Measurements from ENCODE around the gene UBE2V1.
"Not testable (repeated sequence)": the region's sequence is repeated elsewhere in the genome, so short reads cannot be mapped to it uniquely, and the experiment has no call there.

The UBE2V1 gene

DNA sequence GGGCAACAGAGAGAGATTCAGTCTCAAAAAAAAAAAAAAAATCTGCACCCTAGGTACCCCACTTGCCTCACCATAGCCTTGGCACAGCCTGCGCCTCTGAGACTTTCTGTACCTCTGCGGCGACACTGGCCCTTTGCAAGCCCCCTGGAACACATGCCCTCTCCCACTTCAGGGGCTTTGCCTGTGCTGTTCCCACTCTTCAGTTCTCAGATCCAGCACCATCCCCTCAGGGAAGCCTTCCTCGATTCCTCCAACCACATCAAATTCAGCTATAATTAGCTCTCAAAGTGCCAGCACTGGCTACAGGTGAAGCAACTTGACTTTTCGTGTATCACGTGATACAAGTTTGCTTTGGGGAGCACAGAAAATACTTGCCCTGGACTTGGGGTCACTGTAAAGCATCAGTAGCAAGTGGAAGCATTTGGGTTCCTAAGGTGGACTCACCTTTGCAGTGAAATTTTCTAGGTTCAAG, 2.1 kb upstream of the UBE2V1 start:
- no peak for DNase-seq

DNA sequence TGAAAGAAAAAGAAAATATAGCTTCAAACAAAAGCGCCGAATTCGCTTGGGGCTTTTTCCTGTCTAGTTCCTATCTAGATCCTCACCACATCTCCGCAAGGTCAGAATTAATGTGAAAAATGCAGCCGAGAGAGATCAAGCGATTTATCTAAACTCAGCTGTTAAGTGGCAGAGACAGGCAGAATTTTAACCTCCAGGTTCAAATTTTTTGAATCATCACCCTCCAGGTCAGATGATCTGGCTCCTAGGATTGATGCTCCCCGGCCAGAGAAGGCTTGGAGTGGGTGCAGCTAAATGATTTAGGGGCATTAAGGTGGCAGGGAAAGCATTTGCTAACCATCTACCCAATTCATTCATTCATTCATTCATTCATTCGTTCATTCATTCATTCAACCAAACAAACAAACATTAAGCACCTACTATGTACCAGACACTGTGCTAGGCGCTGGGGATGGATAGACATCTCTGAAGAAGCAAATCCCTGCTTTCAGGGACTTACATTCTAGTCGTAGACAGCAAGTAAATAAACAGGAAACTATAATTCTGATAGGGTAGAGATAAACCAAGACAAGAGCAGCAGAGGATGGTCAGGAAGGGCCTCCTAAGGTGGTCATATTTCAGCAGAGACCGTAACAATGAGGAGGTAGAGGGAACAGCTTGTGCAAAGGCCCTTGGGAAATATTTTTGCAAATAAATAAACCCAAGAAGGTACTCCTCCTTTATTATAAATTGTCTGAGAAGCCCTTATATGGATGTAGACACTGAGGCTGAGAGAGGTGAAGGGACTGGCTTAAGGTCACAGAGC, 672 bp upstream of the UBE2V1 start:
- no peak for DNase-seq

- DNase-seq = no peak
These were observed 988 bp downstream of the UBE2V1 start for GRCh38 chr20:50111829-50112495.

- peak; percentile 15 to 37 for DNase-seq
These were observed 1.7 kb downstream of the UBE2V1 start for GRCh38 chr20:50111120-50111828.

DNA sequence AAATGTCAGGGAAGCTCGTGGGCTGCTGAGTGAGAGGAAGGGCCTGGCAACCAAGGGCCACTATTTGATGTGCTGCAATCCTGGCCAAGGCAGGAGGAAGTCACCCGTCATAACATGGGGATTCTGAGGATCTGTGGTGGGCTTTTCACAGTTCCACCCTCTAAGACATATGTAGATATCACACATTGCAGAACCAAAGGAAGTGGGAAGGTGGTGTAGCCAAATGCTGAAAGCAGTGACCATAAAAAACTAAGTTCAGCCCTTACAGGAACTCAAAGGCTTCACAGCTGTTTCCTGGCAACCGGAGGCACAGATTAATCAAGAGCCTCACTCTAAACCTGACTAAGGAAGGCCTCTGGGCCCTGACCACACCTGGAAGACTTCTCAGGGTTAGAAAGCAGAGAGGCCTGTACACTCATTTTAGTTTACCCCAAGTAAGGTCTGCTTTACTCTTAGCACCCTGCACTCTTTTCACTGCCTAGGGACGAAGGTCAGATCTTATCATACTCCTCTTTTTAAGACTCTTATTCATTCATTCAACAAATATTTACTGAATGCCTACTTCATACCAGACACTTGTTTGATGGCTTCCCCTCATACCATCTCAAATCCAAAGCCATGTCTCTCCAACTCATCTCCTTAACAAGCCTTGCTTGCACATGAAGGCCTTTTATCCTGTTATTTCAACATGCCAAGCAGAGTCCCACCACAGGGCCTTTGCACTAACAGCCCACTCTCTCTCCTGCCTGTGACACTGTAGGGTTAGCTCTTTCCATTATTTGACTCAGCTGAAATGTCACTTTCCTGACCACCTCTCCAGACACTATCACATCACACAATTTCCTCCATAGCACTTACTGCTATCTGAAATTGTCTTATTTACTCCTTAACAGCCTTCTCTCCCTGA, 2.6 kb downstream of the UBE2V1 start:
- no peak for DNase-seq

DNA sequence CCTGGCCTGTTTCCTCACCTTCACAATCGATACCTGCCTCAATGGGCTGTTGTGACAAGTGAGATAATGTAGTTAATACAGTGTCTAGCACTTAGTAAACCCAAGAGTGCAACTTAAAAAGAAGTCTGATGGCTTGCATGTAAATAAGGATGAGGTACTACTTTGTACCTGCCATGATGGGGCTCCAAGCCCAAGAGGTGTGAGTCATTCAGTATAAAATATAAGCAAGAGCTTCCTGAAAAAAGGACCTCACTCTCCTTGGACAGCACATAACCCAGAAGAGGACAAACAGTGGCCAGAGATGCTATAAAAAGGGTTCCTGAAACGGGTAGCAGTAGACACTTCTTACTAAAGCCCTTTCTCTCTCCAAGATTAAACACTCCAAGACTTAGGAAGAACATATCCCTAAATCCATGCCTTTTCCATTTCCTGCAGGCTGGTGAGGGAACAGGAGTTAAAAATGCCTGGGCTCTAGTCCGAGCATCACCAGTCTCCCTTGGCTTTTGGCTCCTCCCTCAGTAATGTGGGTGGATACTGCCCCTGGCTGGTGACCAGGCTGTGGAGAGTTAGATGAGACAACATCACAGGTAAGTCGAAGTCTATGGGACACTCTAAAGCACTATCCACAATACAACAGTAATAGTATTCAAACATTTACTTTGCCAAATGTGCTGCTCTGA, 4.3 kb downstream of the UBE2V1 start:
- DNase-seq = no peak

DNA sequence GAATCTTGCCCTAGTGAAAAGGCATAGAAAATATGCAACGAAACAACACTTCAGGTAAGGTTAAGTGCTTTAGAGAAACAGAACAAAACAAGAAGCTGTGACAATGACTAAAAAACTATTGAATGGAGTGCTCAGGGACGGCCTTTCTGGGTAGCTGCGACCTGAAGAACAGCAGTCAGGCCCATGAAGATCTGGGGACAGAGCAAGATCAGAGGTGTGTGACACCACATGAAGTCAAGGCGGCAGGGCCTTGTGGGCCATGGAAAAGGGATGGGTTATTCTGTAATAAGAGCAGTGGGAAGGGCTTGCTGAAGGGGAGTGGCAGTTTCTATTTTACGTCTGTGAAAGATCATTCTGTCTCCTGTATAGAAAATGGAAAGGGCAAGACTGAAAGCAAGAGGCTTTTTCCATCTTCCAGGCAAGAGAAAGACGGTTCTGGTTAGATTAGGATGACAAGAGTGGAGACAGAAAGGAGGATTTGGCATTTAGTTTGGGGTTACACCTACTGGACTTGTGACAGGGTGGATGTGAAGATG, 5.1 kb downstream of the UBE2V1 start:
- no peak for DNase-seq

DNA sequence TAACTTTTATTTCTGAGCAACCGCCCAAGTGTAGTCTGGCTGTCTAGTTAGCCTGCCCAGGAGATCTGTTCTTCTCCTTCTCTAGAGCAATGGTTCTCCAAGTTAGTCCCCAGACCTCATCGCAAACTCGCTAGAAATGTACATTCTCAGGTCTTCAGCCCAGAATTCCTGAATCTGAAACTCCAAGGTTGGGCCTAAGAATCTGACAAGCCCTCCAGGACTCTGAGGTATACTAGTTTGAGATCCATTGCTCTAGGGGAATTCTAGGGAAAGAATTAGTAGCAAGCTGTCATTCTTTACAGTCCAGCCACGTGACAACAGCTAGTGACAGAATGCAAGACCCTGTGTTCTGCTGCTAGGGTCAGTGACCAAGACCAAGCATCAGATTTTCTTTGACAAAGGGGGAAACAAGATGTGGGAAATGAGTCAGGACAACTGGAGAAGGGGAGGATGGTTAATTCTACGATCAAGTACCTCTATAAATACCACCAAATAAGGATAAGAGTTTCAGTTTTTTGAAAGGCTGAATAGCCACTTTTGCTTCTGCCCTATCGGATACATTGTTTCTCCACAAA, 5.8 kb downstream of the UBE2V1 start:
- DNase-seq = no peak

- not testable (repeated sequence) for DNase-seq
These were observed 6.3 kb downstream of the UBE2V1 start for GRCh38 chr20:50106669-50107068.

GRCh38 chr20:50103464-50104107, 9.4 kb downstream of the UBE2V1 start:
- peak; percentile 22 to 63 for DNase-seq

DNA sequence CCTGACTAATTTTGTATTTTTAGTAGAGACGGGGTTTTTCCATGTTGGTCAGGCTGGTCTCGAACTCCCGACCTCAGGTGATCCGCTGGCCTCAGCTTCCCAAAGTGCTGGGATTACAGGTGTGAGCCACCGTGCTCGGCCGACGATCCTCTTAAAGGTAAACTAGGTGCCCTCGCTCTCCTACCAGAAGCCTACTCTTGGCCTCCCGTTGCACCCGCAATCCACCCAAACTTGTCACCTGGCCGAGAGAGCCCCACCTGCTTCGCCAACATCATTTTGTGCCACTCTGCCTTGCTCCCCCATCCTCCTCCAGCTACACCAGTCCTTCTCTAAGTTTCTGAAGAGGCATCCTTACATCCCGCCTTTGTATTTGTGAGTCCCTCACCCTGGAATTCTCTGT, 10.4 kb downstream of the UBE2V1 start:
- DNase-seq = not testable (repeated sequence)

- DNase-seq = no peak
These were observed 11.1 kb downstream of the UBE2V1 start for GRCh38 chr20:50101887-50102286.

DNA sequence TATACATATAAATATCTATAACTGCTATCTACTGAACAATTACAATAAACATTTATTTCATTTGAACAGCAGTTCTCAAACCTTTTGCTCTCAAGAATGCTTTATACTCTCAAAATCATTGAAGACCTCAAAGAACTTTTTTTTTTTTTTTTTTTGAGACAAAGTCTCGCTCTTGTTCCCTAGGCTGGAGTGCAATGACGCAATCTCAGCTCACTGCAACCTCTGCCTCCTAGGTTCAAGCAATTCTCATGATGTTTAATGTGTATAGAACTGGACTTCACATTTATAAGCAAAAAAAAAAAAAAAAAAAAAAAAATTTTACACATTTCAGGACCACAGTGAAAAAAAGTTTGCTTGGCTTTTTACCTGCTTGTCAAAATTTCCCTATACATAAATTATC, 11.7 kb downstream of the UBE2V1 start:
- no peak for DNase-seq

DNA sequence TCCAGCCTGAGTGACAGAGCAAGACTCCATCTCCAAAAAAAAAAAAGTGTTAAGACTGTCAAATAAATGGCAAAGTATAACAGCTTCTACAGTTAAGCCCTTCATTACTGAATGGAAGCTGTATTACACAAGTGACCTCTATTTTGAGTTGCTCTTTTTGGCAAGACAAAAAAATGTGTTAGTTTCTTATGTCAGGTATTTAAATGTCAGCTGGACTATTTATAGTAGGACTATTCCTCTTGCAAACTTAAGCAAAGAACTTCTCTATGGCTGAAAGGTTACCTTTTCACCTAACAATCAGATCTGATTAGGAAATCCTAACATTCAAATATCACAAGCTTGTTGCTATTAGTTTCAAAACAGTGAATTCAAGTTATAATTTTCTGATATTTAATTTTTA, 12.4 kb downstream of the UBE2V1 start:
- no peak for DNase-seq

GRCh38 chr20:50099565-50099991, 13.4 kb downstream of the UBE2V1 start:
- DNase-seq = no peak

- no peak for DNase-seq
These were observed 13.8 kb downstream of the UBE2V1 start for GRCh38 chr20:50099113-50099512.

GRCh38 chr20:50098259-50098658, 14.7 kb downstream of the UBE2V1 start:
- DNase-seq = no peak

- DNase-seq = no peak
These were observed 15.1 kb downstream of the UBE2V1 start for GRCh38 chr20:50097843-50098242.

- no peak for DNase-seq
These were observed 16.7 kb downstream of the UBE2V1 start for GRCh38 chr20:50096237-50096636.

- no peak for DNase-seq
These were observed 17.4 kb downstream of the UBE2V1 start for GRCh38 chr20:50095476-50096078.
